HepG2 (cell line): ENCODE results near the gene DAAM1. TPM values are rescaled to one million over a fixed set of nuclear protein-coding genes. Genes with fewer than 3 reads are reported as not detected.

ENCODE experiments used
- CBFB ChIP-seq: sonication (generic); formaldehyde crosslinking; IDR thresholded peaks from 2 replicates; pipeline ENCODE4 v1.4.0; 2020; ENCODE audit warnings: missing genetic modification reagents
- HDAC1 ChIP-seq: sonication (generic); formaldehyde crosslinking; IDR thresholded peaks from 2 replicates; pipeline ENCODE4 v1.5.1; 2020; ENCODE audit warnings: mild to moderate bottlenecking, missing genetic modification reagents
- MXD3 ChIP-seq: IDR thresholded peaks from 2 replicates; pipeline ENCODE4 v1.6.1; 2016; ENCODE audit warnings: mild to moderate bottlenecking, missing biosample characterization, missing genetic modification reagents
- NRL ChIP-seq: sonication (generic); formaldehyde crosslinking; IDR thresholded peaks from 2 replicates; pipeline ENCODE4 v1.5.0; 2020; ENCODE audit warnings: missing genetic modification reagents, mild to moderate bottlenecking, moderate library complexity, borderline replicate concordance
- PLRG1 ChIP-seq: fragments of 450-650 bp; conservative IDR thresholded peaks from 2 replicates; pipeline ENCODE4 v1.6.1; 2016
- RBFOX2 ChIP-seq: fragments of 200-400 bp; formaldehyde crosslinking; IDR thresholded peaks from 2 replicates; pipeline ENCODE4 v1.6.1; 2017; ENCODE audit warnings: low read depth, mild to moderate bottlenecking, low read length
- SAP130 ChIP-seq: IDR thresholded peaks from 2 replicates; pipeline ENCODE4 v1.6.1; 2016; ENCODE audit warnings: low read depth
- SOX5 ChIP-seq: IDR thresholded peaks from 2 replicates; pipeline ENCODE4 v1.6.1; 2016; ENCODE audit warnings: borderline replicate concordance
- TFDP1 ChIP-seq: IDR thresholded peaks from 2 replicates; pipeline ENCODE4 v1.6.1; 2016; ENCODE audit warnings: missing compliant biosample characterization, missing genetic modification reagents, borderline replicate concordance
- XRCC5 ChIP-seq: fragments of 200-400 bp; formaldehyde crosslinking; optimal IDR thresholded peaks from 2 replicates; pipeline ENCODE3; 2017; ENCODE audit warnings: mild to moderate bottlenecking, low read length
- ZHX1 ChIP-seq: sonication (generic); formaldehyde crosslinking; IDR thresholded peaks from 2 replicates; pipeline ENCODE4 v1.8.1; 2022; ENCODE audit warnings: low read depth, mild to moderate bottlenecking, missing genetic modification reagents
- ZNF232 ChIP-seq: sonication (generic); formaldehyde crosslinking; IDR thresholded peaks from 2 replicates; pipeline ENCODE4 v1.4.0; 2020; ENCODE audit warnings: missing genetic modification reagents, borderline replicate concordance
- ZNF550 ChIP-seq: sonication (generic); formaldehyde crosslinking; IDR thresholded peaks from 2 replicates; pipeline ENCODE4 v1.4.0; 2020; ENCODE audit warnings: mild to moderate bottlenecking, missing genetic modification reagents, borderline replicate concordance
- ZNF562 ChIP-seq: sonication (generic); formaldehyde crosslinking; IDR thresholded peaks from 2 replicates; pipeline ENCODE4 v1.8.0; 2022; ENCODE audit warnings: missing genetic modification reagents, borderline replicate concordance
- ZNF574 ChIP-seq: sonication (generic); formaldehyde crosslinking; IDR thresholded peaks from 2 replicates; pipeline ENCODE4 v1.4.0; 2020; ENCODE audit warnings: missing genetic modification reagents
- polyA plus RNA-seq, 8 experiments: library from polyadenylated mRNA; depleted of rRNA in 3 of 8; stranded (reverse) in 7 of 8; unstranded in 1 of 8; fragments of >200 nt; fragmentation: Illumina TruSeq in 4 of 8; extraction: Trizol in 4 of 8; gene quantifications; 2 replicates each; pipeline versions ENCODE4 v1.2.1 to v1.2.3, GENCODE V29; 2011 to 2016; ENCODE audit warnings: low read depth in 4 of 8, missing spikeins in 1 of 8, mixed read lengths in 1 of 8; ENCODE audit not compliant: insufficient read depth in 1 of 8
- total RNA-seq, 5 experiments: library from RNA; depleted of rRNA; stranded (reverse); fragments of >200 nt; fragmentation: Illumina TruSeq; extraction: Trizol; gene quantifications; 2 replicates each; pipeline ENCODE4 v1.2.3, GENCODE V29; 2016; ENCODE audit warnings: low read depth in 1 of 5
- TF ChIP-seq, protein P1 (sequence below): sonication (generic); formaldehyde crosslinking; IDR thresholded peaks from 2 replicates; pipeline ENCODE4 v1.5.0; 2020; ENCODE audit warnings: mild to moderate bottlenecking, missing genetic modification reagents
- TF ChIP-seq, protein P2 (sequence below): IDR thresholded peaks from 2 replicates; pipeline ENCODE4 v1.6.1; 2016; ENCODE audit warnings: low read depth
- TF ChIP-seq, protein P3 (sequence below): IDR thresholded peaks from 2 replicates; pipeline ENCODE4 v1.6.1; 2016; ENCODE audit warnings: missing compliant biosample characterization, missing genetic modification reagents, borderline replicate concordance

The DAAM1 gene
- total and polyA plus RNA-seq, 2 of the 13 experiments (the other 11 are each of a cell fraction or from before 2014, with no cell fraction given), result 10.9 to 24.5 TPM

DNA sequence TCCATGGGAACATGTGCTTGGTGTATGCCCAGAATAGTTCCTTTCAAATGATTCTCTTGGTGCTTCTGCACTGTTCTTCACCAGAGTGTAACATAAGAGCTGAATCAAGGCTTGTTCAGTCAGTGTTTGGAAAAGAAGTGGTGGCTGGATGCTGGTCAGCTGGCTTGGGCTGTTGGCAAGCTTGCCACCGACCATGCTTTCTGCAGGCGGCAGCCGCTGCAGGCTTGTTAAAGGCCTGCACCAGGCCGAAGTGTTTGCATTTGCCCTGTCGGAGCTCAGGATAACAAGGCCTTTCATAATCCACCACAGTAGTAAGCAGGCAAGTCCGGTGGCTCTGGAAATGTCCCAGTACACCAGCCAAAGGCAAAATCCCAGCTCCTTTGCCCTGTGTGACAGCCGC lies 26.9 kb downstream of the DAAM1 start (continued):
- TF ChIP-seq, protein P1, sequence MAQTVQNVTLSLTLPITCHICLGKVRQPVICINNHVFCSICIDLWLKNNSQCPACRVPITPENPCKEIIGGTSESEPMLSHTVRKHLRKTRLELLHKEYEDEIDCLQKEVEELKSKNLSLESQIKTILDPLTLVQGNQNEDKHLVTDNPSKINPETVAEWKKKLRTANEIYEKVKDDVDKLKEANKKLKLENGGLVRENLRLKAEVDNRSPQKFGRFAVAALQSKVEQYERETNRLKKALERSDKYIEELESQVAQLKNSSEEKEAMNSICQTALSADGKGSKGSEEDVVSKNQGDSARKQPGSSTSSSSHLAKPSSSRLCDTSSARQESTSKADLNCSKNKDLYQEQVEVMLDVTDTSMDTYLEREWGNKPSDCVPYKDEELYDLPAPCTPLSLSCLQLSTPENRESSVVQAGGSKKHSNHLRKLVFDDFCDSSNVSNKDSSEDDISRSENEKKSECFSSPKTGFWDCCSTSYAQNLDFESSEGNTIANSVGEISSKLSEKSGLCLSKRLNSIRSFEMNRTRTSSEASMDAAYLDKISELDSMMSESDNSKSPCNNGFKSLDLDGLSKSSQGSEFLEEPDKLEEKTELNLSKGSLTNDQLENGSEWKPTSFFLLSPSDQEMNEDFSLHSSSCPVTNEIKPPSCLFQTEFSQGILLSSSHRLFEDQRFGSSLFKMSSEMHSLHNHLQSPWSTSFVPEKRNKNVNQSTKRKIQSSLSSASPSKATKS, result no peak
- no peak for TF ChIP-seq HDAC1 (CRISPR knock-in tag)
- TF ChIP-seq MXD3 (CRISPR knock-in tag), result peak; percentile 65; the same call in 1 of the 2 replicates
- peak; percentile 70; the same call in 1 of the 2 replicates for TF ChIP-seq ZNF232 (CRISPR knock-in tag)
- TF ChIP-seq RBFOX2, result no peak
- no peak for TF ChIP-seq ZNF562 (CRISPR knock-in tag)
- TF ChIP-seq, protein P2, sequence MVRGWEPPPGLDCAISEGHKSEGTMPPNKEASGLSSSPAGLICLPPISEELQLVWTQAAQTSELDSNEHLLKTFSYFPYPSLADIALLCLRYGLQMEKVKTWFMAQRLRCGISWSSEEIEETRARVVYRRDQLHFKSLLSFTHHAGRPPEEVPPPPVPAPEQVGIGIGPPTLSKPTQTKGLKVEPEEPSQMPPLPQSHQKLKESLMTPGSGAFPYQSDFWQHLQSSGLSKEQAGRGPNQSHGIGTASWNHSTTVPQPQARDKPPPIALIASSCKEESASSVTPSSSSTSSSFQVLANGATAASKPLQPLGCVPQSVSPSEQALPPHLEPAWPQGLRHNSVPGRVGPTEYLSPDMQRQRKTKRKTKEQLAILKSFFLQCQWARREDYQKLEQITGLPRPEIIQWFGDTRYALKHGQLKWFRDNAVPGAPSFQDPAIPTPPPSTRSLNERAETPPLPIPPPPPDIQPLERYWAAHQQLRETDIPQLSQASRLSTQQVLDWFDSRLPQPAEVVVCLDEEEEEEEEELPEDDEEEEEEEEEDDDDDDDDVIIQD, result no peak; the same call in 1 of the 2 replicates
- TF ChIP-seq NRL (CRISPR knock-in tag), result 0 out of 2 replicates have a peak, but pooled peaks have one; percentile 35
- TF ChIP-seq PLRG1, result no peak
- TF ChIP-seq SOX5 (CRISPR knock-in tag), result peak; percentile 34; the same call in 1 of the 2 replicates
- TF ChIP-seq SAP130 (CRISPR knock-in tag), result peak; percentile 46; the same call in 1 of the 2 replicates
- no peak for TF ChIP-seq ZHX1
- no peak for TF ChIP-seq ZNF550 (CRISPR knock-in tag)
- TF ChIP-seq CBFB, result no peak
- TF ChIP-seq, protein P3, sequence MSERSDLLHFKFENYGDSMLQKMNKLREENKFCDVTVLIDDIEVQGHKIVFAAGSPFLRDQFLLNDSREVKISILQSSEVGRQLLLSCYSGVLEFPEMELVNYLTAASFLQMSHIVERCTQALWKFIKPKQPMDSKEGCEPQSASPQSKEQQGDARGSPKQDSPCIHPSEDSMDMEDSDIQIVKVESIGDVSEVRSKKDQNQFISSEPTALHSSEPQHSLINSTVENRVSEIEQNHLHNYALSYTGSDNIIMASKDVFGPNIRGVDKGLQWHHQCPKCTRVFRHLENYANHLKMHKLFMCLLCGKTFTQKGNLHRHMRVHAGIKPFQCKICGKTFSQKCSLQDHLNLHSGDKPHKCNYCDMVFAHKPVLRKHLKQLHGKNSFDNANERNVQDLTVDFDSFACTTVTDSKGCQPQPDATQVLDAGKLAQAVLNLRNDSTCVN (CRISPR knock-in tag), result no peak
- peak; percentile 38; the same call in 1 of the 2 replicates for TF ChIP-seq TFDP1 (CRISPR knock-in tag)
- peak; percentile 37; the same call in 1 of the 2 replicates for TF ChIP-seq ZNF574 (CRISPR knock-in tag)
- TF ChIP-seq XRCC5, result peak; percentile 67
